Raji (cell line): ENCODE data around the gene ELOVL2.

Experiments used
- POLR2A ChIP-seq: IDR thresholded peaks from 2 replicates; pipeline ENCODE4 v1.6.1; 2011; ENCODE audit warnings: low read depth, low read length, control low read depth; ENCODE audit not compliant: insufficient read depth

The ELOVL2 gene

GRCh38 chr6:11015102-11015501 lies 29.0 kb downstream of the ELOVL2 start:
- no peak for TF ChIP-seq POLR2A

GRCh38 chr6:11013721-11014070 lies 30.4 kb downstream of the ELOVL2 start:
- no peak for TF ChIP-seq POLR2A

- no peak for TF ChIP-seq POLR2A
Measured at GRCh38 chr6:11012976-11013720, 31.0 kb downstream of the ELOVL2 start.

- TF ChIP-seq POLR2A = no peak
Measured at GRCh38 chr6:11012295-11012754, 31.8 kb downstream of the ELOVL2 start.

- no peak for TF ChIP-seq POLR2A
Measured at GRCh38 chr6:11011787-11012234, 32.3 kb downstream of the ELOVL2 start.

- no peak for TF ChIP-seq POLR2A
Measured at GRCh38 chr6:11009353-11009752, 34.8 kb downstream of the ELOVL2 start.

- no peak for TF ChIP-seq POLR2A
Measured at GRCh38 chr6:11008821-11009220, 35.3 kb downstream of the ELOVL2 start.

GRCh38 chr6:11007715-11008608 lies 36.1 kb downstream of the ELOVL2 start:
- no peak for TF ChIP-seq POLR2A

GRCh38 chr6:11006061-11006460 lies 38.0 kb downstream of the ELOVL2 start:
- no peak for TF ChIP-seq POLR2A

- TF ChIP-seq POLR2A = no peak
Measured at GRCh38 chr6:11002176-11002575, 41.9 kb downstream of the ELOVL2 start.

- TF ChIP-seq POLR2A = no peak
Measured at GRCh38 chr6:10999994-11000393, 44.1 kb downstream of the ELOVL2 start.

GRCh38 chr6:10995114-10995707 lies 48.9 kb downstream of the ELOVL2 start:
- TF ChIP-seq POLR2A = no peak

- TF ChIP-seq POLR2A = no peak
Measured at GRCh38 chr6:10993896-10994295, 50.2 kb downstream of the ELOVL2 start.

- no peak for TF ChIP-seq POLR2A
Measured at GRCh38 chr6:10991115-10991514, 53.0 kb downstream of the ELOVL2 start.

GRCh38 chr6:10989587-10989986 lies 54.5 kb downstream of the ELOVL2 start:
- TF ChIP-seq POLR2A = no peak

- no peak for TF ChIP-seq POLR2A
Measured at GRCh38 chr6:10981409-10981808, 62.7 kb downstream of the ELOVL2 start.
